ENCODE results near the gene CTBP1. TPM values are rescaled to one million over a fixed set of nuclear protein-coding genes. Genes with fewer than 3 reads are reported as not detected.

CTBP1 gene
- polyA plus RNA-seq, 1 donor from 2014 or later: 325 TPM

DNA sequence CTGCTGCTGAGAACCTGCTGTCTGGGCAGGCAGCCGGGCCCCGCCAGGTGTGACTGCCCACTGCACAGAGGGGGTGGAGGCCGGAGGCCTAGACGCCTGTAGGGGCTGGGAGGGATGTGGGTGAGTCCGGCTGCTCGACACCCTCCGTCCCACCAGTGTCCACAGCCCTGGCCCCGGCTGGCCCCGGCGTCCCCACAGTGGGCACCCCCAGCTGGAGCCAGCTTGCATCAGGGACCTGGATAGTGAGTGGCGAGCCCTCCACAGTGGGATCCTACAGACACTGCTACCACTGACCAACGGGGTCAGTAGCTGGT, 41.8 kb downstream of the CTBP1 start:
- TF ChIP-seq EP300 (conservative IDR thresholded peaks at IDR 0.05; ENCODE audit: poor library complexity, severe bottlenecking): no peak
- no peak for TF ChIP-seq SMC3 (conservative IDR thresholded peaks at IDR 0.05; ENCODE audit: poor library complexity)
- no peak for TF ChIP-seq RAD21 (conservative IDR thresholded peaks at IDR 0.05)
- no peak for TF ChIP-seq POLR2AphosphoS5 (IDR thresholded peaks at IDR 0.05)
- TF ChIP-seq CTCF (IDR thresholded peaks at IDR 0.05; ENCODE audit: poor library complexity, severe bottlenecking): no peak
- no peak for TF ChIP-seq TAF1 (IDR thresholded peaks at IDR 0.05; ENCODE audit: low read depth)
- TF ChIP-seq MXI1 (conservative IDR thresholded peaks at IDR 0.05; ENCODE audit: poor library complexity, severe bottlenecking): no peak
- TF ChIP-seq EZH2 (IDR thresholded peaks at IDR 0.05; ENCODE audit: borderline replicate concordance, insufficient read depth, low read length, poor library complexity, severe bottlenecking): no peak
- TF ChIP-seq, protein P1, sequence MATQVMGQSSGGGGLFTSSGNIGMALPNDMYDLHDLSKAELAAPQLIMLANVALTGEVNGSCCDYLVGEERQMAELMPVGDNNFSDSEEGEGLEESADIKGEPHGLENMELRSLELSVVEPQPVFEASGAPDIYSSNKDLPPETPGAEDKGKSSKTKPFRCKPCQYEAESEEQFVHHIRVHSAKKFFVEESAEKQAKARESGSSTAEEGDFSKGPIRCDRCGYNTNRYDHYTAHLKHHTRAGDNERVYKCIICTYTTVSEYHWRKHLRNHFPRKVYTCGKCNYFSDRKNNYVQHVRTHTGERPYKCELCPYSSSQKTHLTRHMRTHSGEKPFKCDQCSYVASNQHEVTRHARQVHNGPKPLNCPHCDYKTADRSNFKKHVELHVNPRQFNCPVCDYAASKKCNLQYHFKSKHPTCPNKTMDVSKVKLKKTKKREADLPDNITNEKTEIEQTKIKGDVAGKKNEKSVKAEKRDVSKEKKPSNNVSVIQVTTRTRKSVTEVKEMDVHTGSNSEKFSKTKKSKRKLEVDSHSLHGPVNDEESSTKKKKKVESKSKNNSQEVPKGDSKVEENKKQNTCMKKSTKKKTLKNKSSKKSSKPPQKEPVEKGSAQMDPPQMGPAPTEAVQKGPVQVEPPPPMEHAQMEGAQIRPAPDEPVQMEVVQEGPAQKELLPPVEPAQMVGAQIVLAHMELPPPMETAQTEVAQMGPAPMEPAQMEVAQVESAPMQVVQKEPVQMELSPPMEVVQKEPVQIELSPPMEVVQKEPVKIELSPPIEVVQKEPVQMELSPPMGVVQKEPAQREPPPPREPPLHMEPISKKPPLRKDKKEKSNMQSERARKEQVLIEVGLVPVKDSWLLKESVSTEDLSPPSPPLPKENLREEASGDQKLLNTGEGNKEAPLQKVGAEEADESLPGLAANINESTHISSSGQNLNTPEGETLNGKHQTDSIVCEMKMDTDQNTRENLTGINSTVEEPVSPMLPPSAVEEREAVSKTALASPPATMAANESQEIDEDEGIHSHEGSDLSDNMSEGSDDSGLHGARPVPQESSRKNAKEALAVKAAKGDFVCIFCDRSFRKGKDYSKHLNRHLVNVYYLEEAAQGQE (IDR thresholded peaks at IDR 0.05; ENCODE audit: borderline replicate concordance): no peak
- Histone ChIP-seq H2AFZ (ENCODE audit: low read depth, low read length) (no peak overlapping the region), H3K9ac (ENCODE audit: low read length) (no peak overlapping the region), H3K4me3 (ENCODE audit: low read length) (no peak overlapping the region), H3F3A (ENCODE audit: insufficient read depth, low read length, poor library complexity, severe bottlenecking) (no peaks in the 10 kb centered on the region), H3K27ac (ENCODE audit: low read length) (no peak overlapping the region), H4K20me1 (ENCODE audit: insufficient read depth) (no peaks in the 10 kb centered on the region), H3K9me3 (ENCODE audit: low read length) (no peaks in the 10 kb centered on the region), H3K79me2 (replicated peaks; ENCODE audit: insufficient read depth, low read length) (no peaks in the 10 kb centered on the region), H3K9me2 (ENCODE audit: insufficient read depth, low read length) (no peaks in the 10 kb centered on the region), H3K4me2 (ENCODE audit: low read length) (no peak overlapping the region), H3K36me3 (ENCODE audit: insufficient read depth, low read length) (no peaks in the 10 kb centered on the region), H3K27me3 (ENCODE audit: insufficient read depth, low read depth, low read length) (no peaks in the 10 kb centered on the region)

GRCh38 chr4:1206299-1207156, 42.4 kb downstream of the CTBP1 start:
- Histone ChIP-seq H3K79me2 (replicated peaks; ENCODE audit: insufficient read depth, low read length) (no peaks in the 10 kb centered on the region), H2AFZ (ENCODE audit: low read depth, low read length) (no peak overlapping the region), H3K27ac (ENCODE audit: low read length) (no peak overlapping the region), H3K9me3 (ENCODE audit: low read length) (no peaks in the 10 kb centered on the region), H3K27me3 (ENCODE audit: insufficient read depth, low read depth, low read length) (no peaks in the 10 kb centered on the region), H4K20me1 (ENCODE audit: insufficient read depth) (no peaks in the 10 kb centered on the region), H3K4me3 (ENCODE audit: low read length) (no peak overlapping the region), H3K36me3 (ENCODE audit: insufficient read depth, low read length) (no peaks in the 10 kb centered on the region), H3K4me2 (ENCODE audit: low read length) (no peak overlapping the region), H3F3A (ENCODE audit: insufficient read depth, low read length, poor library complexity, severe bottlenecking) (no peaks in the 10 kb centered on the region), H3K9ac (ENCODE audit: low read length) (no peak overlapping the region), H3K9me2 (ENCODE audit: insufficient read depth, low read length) (no peaks in the 10 kb centered on the region)
- TF ChIP-seq RAD21 (conservative IDR thresholded peaks at IDR 0.05) (no peak), EP300 (conservative IDR thresholded peaks at IDR 0.05; ENCODE audit: poor library complexity, severe bottlenecking) (no peak), MXI1 (conservative IDR thresholded peaks at IDR 0.05; ENCODE audit: poor library complexity, severe bottlenecking) (no peak), TAF1 (IDR thresholded peaks at IDR 0.05; ENCODE audit: low read depth) (no peak), POLR2AphosphoS5 (IDR thresholded peaks at IDR 0.05) (no peak)
